CD4-positive, alpha-beta T cell treated with Interleukin-4 for 1 hour (primary cell): ENCODE results near the gene WNT6.
A peak's percentile ranks its signal among the peaks of the same experiment; 100 is the strongest.

ENCODE experiments used
- DNase-seq, 2 donors: peaks; one replicate each; pipeline ENCODE4 v3.0.0-alpha.2; 2020 to 2022

The WNT6 gene

GRCh38 chr2:218879776-218880101 lies 20.1 kb downstream of the WNT6 start:
- no peak for DNase-seq

GRCh38 chr2:218880102-218880858 lies 20.7 kb downstream of the WNT6 start, which contains the start of gene WNT10A:
Gene WNT10A (plus strand): TSS chr2:218880852. CDS start chr2:218880996, 144 bp downstream.
- DNase-seq: peak; percentile 90

DNA sequence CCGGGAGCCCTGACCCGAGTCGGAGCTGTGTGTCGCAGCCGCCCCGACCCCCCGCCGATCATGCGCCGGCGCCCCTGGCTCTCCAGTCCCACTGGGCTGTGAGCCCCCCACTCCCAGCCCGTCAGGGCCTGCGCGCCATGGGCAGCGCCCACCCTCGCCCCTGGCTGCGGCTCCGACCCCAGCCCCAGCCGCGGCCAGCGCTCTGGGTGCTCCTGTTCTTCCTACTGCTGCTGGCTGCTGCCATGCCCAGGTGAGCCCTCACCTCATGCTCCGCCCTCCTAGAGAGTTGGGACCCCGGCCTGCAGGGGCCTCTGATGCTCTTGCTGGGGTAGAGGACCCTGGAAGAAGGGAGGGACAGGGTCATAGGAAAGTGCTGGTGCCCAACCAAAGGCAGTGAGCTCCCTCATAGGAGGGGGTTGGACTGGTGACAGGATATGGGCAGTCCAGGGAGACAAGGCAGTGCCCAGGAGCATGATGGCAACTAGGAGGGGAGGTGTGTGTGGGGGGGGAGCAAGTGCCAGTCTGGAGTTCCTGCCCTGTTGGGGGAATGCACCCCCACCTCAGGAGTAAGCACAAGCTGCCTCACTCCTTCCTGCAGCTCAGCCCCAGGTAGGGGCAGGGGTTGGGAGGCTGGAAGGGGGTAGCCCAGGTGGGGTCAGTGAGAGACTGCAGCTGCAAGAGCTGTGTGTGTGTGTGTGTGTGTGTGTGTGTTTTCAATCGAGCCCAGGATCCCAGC lies 21.4 kb downstream of the WNT6 start:
- no peak for DNase-seq

DNA sequence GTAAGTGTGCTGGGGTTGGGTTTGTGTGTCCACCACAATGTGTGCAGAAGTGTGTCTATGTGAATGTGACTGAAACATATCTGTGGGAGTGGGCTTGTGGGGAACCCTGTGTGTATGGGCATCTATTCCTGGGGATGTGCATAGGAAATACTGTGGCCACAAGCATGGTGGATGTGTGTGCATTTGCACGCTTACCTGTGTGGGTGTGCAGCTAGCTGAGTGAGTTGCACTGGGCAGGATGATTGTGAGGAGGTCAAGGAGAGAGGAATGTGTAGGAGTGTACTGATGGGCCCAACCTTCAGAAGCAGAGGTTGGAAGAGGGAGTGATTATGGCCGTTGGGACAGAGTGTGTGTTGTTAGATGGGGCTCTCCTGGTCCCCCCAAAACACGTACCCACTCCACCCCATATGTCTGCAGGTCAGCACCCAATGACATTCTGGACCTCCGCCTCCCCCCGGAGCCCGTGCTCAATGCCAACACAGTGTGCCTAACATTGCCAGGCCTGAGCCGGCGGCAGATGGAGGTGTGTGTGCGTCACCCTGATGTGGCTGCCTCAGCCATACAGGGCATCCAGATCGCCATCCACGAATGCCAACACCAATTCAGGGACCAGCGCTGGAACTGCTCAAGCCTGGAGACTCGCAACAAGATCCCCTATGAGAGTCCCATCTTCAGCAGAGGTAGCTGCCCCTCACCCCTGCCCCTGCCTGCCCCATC lies 22.3 kb downstream of the WNT6 start:
- DNase-seq: no peak

DNA sequence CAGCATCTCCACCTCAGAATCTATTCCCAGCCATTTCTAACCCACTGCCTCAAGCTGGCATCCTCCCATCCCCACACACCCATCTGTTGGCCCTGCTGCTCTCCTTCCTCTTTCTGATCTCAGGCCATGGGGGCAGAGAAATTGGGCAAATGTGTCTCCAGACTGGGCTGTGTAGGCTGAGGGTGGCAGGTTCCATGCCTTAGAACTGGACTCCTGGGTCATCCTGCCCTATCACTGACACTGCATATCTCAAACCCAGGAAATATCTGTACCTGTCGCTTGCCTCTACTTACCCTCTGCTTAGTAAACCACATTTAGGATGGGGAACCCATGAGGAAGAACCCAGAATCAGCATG lies 22.8 kb downstream of the WNT6 start:
- DNase-seq: no peak

DNA sequence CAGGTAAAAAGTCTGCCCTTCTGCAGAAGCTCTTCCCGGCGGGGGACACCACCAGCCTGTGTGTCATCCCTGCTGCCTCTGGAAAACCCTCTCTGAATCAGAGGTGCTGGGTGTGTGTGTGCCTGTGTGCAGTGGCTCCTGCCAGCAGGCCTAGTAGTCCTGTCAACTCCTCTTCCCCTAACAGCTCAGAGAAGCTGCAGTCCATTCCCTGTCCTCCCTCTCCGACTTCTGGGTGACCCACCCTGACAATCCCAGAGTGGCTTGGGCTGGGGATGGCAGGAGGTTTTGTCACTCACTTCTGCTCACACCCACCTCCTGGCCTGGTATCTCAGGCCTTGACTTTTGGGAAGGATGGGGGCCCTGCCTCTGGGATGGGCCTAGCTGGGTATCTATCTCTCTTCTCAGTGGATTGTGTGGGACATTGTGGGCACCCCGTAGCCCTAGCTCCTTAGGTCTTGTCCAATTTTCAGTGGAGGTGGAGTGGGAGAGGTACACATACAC lies 23.3 kb downstream of the WNT6 start:
- no peak for DNase-seq

DNA sequence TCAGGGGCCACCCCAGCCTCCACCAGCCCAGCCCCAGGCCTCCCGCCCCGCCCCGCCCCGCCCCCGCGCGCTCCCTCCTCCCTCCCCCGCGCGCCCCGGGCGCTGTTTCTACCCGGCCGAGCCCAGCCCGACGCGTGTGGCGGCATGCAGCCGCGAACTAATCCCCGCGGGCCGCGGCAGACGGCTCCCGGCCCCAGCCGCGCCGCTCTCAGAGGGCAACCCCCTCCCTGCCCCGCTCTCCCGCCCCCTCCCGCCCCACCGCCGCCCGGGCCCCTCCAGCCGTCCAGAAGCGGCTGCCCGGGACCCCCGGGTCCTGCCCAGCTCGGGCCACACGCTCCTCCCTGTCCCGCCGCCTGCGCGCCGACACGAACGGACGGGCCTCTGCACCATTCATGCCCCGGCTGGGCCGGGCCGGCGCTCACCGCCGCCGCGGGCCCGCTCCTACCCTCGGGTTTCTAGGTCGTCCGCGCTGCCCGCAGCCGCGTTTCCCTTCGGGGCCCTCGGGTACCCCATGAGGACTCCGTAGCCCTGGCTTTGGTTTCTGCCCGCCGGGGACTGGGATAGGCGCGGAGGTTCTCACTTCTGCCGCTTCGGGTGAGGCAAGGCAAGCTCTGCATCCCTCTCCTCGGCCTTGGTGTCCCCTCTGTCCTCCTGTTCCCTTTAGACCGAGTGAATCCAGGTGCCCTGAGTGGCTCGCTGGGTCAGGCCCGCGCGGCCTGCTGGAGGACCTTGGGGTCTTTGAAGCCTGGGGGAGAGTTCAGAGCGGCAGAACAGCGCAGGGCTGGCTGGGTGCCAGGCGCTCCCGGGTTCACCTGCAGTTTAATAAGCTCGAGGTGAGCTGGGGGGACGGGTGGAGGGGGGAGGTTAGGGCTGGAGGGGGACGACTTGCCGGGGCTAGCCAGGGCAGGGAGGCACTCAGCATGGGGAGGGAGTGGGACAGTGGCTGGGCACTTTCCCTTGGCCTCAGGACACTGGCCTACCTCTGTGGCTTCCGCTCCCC lies 24.2 kb downstream of the WNT6 start:
- peak; percentile 32 to 54 for DNase-seq

- DNase-seq: no peak
These were observed 24.9 kb downstream of the WNT6 start for GRCh38 chr2:218884519-218884918.

DNA sequence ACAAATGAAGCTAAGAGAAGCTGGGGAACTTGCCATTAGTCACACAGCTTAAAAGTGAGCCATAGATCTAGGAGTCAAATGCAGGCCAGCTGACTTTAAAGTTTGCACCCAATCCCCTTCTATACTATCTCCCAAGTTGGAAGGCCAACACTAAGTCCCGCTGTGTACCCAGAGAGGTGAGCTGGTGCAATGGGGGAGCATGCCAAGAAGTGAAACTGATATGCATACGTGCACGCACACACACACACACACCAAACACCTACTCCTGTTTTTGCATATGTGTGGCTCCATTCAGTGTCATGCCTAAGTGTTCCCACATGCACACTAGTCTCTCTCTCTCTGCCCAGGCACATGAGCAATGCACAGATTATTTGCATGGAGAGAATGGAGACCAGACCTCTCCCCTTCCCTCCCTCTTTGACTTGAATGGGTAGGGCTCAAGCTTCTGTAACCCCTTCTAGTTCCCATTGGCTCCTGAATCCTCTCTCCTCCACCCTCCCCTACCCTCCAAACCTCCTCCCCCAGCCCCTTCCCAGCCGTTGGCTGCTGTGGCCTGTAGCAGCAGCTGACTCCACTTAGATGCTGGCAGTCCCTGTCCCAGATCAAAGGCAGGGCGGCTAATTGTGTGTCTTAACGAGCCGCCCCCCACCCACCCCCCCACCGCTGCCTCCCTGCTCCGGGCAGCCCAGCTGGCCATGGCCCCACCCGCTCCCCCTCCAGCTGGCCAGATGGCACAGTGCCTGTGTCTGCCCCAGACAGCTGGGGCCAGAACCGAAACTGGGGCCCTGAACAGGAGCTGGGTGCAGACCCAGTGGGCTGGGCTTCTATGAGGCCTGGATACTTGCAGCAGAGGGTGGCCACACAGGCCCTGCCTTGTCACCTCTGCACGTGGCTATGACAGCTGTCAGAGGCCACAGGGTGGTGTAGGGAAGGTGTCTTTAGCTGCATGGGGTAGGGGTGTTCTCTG lies 26.7 kb downstream of the WNT6 start:
- no peak for DNase-seq

GRCh38 chr2:218887079-218887478 lies 27.5 kb downstream of the WNT6 start:
- no peak for DNase-seq

GRCh38 chr2:218888341-218888740 lies 28.7 kb downstream of the WNT6 start:
- no peak for DNase-seq

DNA sequence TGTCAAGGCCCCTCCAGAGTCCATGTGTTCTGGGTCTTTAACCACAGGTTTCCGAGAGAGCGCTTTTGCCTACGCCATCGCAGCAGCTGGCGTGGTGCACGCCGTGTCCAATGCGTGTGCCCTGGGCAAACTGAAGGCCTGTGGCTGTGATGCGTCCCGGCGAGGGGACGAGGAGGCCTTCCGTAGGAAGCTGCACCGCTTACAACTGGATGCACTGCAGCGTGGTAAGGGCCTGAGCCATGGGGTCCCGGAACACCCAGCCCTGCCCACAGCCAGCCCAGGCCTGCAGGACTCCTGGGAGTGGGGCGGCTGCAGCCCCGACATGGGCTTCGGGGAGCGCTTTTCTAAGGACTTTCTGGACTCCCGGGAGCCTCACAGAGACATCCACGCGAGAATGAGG lies 30.3 kb downstream of the WNT6 start:
- DNase-seq: no peak

GRCh38 chr2:218890369-218890768 lies 30.8 kb downstream of the WNT6 start:
- no peak for DNase-seq

GRCh38 chr2:218891275-218892135 lies 31.9 kb downstream of the WNT6 start:
- DNase-seq: no peak

GRCh38 chr2:218892693-218893348 lies 33.2 kb downstream of the WNT6 start:
- peak; percentile 88 to 90 for DNase-seq

DNA sequence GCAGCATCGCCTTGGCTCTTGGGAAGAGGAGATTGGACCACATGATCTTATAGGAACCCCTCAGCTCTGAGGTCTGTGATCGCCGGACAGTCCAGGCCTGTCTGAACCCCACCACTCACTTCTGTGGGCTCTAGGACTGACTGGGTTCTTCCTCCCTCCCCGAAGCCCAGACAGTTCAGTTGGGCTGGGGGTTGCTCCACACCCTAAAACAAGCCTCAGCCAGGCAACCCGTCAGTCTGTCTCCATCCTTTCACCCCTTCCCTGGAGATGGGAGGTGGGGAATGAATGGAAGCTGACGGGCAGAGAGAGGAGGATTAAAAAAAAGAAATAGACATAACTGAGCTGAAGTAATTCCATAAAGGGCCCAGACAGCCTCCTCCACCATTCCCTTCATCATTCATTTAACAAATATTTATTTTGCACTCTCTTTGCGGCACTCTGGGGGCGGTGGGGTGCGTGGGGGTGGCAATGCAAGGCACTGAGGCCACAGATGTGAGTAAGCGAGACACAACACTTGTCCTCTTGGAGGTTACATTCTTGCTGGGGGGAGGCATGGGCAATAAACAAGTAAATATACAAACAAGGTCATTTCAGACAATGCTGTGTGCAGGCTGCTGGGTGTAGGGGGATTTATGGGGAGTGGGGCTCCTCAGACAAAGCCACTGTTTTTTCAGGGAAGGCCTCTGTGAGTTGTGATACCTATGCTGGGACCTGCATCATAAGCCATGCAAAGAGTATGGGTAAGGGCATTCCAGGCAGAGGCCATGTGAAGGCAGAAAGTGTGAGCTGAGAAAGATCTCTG lies 33.9 kb downstream of the WNT6 start:
- DNase-seq: no peak

DNA sequence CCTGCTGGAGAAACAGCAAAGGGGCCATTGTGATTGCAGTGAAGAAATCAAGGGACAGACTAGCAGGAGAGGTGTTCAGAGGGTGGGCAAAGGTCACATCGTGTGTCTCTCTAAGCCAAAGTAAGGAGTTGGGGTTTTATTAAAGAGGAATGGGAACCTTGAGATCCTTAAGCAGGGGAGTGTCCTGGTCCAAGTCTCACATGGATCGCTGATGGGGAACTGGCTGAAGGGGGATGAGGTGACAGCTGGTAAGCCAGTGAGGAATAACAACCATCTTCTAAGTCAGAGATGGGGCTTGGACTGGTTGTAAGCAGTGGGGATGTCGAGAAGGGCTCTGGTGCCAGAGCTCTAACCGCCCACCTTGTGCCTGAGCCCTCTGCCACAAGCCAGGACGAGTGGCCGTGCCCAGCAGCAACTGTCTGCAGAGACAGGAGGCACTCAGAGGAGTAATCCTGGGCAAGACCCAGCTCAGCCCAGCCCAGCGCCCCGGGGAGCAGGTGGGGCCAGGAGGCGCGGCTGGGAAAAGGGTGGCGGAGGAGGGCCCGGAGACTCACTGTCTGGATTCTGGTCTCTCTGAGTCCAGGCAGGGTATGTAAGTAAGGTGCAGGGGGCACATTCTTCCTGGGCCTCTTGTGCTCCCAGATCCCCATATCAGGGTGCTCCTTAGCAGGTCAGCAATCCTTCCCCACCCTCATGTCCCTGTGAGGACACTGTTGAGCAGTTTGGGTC lies 34.7 kb downstream of the WNT6 start:
- DNase-seq: no peak

- DNase-seq: no peak
These were observed 35.2 kb downstream of the WNT6 start for GRCh38 chr2:218894880-218895157.
